Measurements from ENCODE around the gene PGLYRP4.

DNA sequence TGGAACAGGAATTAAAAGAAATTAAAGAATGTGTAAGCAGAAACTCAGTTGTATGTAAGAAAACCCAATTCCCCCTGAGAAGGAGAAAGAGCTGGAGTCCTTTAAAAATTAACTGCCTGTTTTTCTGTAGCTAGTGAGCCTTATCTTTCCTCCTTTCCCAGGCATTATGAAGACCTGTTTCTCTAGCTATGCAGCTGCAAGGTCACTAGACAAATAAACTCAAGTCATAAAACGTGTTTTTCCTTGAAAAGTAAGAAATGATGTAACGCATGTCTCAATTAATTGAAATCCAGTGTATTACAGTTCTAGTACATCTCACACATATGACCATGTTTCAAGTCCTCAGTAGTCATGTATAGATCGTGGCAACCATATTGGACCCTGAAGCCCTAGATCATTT is 21.5 kb upstream of the PGLYRP4 start:
- TF ChIP-seq POLR2A (IDR thresholded peaks at IDR 0.05) (no peak), CTCF (IDR thresholded peaks at IDR 0.05) (no peak), EP300 (IDR thresholded peaks at IDR 0.05) (no peak)

All from ovary (tissue), 3 donors.